Superior temporal gyrus (tissue), 1 donor: ENCODE results near the gene CRKL.

ENCODE experiments used
- DNase-seq: peaks from one replicate; pipeline ENCODE4 v3.0.0-alpha.2; 2016; ENCODE audit errors: extremely low spot score

CRKL gene

GRCh38 chr22:20951932-20952380 is 34.7 kb downstream of the CRKL start:
- no peak for DNase-seq

DNA sequence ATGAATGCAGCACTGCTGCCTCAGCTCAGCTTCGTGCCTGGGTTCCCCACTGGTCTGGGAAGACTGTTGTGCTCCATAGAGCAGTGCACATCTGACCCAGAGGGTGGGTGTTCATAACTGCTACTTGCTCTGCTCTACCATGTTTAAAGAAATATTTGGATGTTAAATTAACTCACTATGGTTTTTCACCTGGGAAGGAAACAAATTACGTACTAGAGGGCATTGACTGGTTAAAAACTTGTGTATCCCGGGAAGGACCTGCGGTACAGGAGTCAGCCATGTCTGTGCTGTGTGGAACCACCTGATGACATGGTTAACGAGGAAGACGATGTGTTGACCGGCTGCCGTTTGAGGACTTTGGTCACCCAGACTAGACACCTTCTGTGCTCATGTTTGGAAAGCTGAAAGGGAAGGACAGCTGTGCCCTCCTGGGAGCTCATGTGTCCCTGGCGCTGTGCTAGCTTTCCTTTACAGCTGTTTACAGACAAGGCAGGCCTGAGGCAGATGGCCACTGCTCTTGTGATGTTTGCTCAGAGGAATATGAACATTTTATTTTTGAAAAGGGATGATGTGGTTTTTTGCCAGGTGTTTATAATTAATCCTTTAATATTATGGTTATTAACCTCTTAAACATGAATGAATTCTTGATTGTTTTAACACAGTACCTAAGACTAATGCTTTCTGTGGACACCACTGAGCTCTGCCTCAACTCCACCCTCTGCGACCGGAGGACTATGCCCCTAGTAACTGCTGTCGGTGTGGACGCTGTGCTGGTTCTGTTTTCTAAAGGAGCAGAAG is 35.5 kb downstream of the CRKL start:
- DNase-seq, result no peak

DNA sequence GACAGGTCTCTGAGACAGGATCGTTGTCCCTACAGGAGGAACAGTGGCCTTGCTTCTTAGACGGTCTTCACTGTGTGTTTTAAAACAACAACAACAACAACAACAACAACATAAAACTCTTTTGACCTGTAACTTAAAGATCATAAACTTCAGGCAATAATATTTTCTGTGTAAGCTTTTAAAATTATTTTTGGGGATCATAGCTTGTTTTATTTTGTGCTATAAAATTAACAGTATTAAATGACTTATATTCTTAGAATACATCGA is 36.1 kb downstream of the CRKL start:
- DNase-seq, result no peak

DNA sequence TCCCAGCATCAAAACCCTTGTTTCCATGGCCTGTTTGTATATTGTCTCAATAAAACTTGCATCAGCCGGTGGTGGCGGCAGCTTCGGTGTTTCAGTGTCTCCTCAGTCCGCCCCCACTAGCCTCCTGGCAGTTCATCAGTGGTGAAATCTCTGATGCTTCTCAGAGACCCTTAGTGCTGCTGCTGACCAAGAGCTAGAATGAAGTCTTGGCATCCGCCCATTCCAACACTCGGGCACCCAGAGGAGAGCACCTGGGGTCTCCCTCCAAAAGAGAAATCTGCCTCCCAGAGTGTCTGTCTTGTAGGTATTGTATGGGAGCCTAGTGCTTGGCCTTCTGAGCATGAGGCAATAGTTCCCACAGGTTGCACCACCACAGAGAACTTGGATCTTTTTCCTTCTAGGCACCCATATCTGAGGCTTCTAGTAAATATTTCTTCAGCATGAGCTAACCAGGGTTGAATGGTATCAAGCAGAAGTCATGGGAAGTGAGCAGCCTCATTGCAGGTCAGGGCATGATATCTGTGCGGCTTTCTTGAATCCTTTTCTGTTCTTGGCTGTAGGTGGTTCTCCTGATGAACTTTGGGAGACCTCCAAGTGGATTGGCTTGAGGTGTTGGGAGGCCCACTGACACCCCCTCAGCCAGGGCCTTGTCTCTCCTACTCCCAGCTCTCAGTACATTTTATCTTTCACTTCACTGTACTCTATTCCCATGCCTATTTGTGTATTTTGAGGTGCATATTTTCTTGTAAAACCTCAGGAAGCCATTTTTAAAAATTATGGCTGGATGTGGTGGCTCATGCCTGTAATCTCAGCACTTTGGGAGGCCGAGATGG is 36.7 kb downstream of the CRKL start:
- no peak for DNase-seq

DNA sequence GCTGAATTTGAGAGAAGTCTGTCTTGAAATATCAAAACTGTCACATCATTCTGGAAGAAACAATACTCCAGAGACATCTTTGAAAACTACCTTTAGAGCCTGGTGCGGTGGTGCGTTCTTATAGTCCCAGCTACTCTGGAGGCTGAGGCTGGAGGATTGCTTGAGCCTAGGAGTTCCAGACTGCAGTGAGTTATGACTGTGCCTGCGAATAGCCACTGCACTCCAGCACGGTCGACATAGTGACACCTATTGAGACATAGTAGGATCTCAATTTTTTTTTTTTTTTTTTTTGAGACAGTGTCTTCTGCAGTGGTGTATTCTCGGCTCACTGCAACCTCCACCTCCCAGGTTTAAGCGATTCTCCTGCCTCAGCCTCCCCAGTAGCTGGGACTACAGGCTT is 38.3 kb downstream of the CRKL start:
- no peak for DNase-seq

- DNase-seq, result no peak
Observed at GRCh38 chr22:20956258-20957101, 39.3 kb downstream of the CRKL start.

DNA sequence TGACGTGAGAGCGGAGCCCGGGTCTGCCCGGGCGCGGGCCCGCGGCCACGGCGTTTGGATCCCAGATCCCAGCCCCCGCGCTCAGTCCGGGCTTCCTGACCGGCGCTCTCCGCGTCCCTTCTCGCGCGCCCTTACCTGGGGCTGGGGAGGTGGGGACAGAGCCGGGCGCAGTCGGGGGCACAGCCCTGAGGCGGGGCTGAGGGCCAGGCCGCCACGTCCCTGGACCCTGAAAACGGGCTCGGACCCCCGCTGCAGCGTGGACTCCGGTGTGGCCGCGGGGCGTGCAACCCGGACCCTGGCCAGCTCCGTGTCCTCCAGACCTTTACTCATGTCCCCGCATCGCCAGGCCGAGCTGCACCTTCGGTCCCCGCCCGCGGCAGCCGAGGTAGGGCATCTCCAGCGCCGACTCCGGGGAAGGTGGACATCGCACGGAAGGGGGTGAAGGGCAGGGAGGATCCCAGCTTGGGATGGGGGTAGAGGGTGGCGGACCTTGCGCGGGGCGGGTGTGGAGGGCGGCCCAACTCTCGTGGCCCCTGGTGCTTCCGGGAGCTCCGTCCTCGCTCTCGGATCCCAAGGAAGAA is 40.0 kb downstream of the CRKL start:
- DNase-seq, result no peak

DNA sequence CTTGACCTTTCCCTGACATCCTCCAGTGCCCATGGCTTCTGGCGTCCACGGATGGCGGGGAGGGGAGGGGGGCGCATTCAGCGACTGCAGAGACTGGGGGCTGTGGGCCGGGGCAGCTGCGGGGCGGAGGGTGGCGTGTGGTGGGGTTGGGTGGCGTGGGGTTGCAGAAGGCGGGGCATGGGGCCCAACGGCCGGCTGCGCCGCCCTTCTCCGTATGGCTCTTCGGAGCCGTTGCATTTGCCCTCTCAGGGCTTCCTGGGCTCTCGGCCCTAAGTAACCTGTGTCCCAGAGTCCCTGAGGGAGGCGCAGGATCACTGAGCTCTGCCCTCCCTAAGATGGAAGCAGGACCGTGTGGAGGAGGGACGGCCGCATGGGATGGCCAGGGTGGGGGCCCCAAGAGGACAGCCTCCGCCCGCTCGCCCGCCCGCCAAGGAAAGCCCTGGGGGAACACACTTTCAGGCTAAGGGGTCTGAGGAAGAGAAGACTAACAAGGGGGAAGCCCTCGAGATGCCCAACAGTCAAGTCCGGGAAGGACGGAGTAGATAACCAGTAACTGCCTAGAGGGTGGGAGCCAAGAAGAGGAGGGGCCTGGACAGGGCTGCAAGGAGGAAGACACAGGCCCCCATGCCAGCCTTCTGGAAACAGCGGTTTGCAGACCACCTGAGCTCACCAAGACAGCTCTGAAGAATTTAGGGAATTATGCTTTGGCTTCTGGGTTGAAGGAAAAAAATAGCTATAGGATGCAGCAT is 40.6 kb downstream of the CRKL start:
- no peak for DNase-seq

GRCh38 chr22:20959578-20960461 is 42.6 kb downstream of the CRKL start:
- DNase-seq, result no peak

DNA sequence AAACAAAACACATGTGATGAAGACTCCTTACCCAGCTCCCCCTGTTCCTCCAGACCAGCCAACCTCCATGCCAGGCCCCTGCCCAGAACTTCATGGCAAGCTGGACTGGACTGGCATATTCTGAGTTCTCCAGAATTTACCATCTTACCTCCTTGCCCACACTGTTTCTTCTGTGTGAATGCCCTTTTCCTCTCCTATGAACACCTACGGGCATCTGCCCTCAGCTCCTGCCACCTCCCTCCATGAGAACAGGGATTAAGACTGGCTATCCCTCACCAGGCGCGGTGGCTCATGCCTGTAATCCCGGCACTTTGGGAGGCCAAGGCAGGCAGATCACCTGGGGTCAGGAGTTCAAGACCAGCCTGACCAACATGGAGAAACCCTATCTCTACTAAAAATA is 43.4 kb downstream of the CRKL start:
- DNase-seq, result no peak

DNA sequence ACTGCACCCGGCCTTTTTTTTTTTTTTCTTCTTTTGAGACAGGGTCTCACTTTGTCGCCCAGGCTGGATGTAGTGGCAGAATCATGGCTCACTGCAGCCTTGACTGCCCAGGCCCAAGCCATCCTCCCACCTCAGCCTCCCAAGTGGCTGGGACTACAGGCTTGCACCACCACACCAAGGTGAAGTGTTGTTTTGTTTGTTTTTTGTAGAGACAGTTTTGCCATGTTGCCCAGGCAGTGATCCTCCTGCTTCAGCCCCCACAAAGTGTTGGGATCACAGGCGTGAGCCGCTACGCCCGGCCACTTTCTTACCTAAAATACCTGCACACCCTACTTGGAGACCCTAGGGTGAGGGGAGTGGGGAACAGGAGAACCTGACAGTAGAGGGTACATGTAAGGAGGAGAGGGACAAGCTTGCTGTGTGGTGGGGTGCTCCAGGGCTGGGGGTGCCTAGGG is 45.3 kb downstream of the CRKL start:
- DNase-seq, result no peak

- no peak for DNase-seq
Observed at GRCh38 chr22:20963201-20964052, 46.2 kb downstream of the CRKL start.

DNA sequence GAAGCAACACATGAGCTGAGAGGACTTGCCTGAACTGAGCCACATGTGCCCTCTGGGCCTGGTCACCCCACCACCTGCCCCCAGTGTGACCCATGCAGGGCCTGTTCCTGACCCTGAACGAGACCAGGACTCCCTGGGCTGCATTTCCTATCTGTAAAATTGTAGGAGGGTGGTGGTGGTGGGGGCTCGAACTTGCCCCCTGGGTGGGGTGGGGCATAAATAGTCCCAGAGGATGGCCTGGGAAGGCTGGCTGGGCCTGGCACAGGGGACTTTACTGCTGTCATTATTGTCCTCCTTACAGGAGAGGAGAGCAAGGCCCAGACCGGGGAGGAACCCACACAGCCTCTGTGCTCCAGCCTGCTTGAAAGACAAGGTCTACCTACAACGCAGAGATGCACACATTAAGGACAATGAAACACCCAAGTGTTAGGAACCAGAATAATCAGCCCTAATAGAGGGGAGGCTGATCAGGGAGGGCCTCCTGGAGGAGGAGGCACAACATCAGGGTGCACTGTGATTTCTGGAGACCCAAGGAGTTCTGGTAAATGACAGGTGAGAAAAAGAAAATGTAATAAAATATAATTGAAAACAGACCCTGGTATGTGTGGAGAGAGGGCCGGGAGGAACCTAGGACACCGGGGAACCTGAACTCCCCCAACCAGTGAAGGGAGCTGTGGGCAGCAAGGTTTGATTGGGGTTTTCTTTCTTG is 47.0 kb downstream of the CRKL start:
- DNase-seq, result no peak

DNA sequence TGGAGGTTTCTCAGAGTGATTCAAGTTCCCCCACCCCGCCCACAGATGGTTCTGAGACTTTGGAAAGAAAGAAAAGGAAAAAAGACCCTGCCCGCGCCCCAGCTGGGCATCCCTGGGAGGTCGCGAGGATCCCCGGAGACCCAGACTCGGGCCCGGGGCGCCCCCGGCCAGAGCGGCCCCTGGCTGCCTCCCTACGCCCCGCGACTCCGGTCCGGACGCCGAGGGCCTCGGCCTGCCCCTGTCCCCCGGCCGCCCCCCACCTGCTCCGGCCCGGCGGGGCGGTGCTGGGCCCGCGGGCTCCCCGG is 47.5 kb downstream of the CRKL start:
- no peak for DNase-seq

DNA sequence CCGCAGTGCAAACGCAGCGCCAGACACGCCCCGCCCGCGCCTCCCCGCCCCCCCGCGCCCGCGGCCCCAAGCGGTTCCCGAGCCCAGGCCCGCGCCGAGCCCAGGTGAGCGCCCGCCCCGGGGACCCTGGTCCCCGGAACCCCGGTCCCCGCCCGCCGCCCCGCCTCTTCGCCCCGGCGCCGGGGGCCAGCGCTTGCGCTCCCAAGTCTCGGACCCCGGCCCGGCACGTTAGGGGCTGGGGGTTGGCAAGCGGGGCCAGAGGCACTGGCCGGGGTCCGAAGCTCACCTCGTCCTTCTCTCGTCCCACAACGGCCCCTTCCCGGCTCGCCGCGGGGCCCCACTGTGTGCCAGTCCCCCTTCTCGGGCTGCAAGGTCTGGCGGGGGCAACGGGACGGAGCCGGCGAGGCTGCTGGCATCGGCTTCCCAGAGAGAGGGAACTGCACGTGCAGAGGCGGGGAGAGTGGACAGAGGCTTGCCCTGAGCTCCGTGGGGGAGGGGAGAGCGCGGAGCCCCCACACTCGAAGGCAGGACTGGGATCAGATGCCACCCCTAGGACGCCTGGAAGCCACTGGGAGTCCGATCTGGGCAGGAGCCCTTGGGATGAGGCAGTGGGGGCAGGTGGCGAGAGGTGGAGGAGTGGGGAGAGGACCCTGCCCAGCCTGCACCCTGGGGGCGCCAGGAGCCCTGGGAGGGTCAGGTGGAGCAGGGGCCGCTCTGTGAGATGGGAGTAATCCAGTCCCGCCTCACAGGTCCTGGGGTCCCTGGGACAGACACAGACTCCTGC is 48.1 kb downstream of the CRKL start:
- DNase-seq, result no peak

DNA sequence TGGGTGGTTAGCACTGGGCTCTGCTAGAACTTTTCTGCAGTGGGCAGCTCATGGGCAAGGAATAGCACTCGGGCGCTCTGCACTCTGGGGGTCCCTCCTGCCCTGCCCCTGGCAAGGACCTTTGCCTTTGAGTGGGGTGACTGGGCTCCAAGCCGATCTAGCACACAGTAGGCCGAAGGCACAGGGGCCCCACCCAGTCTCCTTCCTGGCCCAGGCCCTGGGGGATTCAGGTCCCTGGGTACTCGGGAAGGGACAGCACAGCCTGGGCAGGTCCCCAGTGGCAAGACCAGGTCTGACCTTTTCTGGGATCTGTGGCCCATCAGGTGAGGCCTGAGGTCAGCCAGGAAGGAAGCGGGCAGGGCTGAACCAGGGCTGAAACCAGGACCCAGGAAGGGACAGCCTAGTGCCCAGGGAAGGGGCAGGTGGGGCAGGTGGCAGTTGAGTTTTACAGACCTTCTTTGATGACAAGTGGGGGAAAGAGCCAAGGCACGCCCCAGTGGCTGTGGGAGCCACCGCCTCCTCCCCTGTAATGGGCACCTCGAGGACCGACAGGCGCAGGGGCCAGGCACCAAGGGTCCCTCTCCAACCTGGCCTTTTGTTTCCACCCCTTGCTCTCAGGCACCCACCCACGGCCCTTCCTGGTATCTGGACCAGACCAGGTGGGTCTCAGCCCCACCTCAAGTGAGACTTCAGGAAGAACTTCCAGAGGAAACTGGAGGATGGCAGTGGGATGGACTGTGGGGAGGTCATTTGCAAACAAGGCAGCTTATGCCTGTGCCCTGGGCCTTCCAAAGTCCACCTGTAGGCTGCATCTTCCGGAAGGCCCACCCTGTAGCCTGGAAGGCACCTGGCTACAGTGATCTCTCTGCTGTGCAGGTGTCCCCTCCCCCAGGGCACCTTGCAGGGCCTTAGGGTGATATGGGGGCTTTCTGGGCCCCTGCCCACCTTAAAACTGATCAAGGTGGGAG is 49.0 kb downstream of the CRKL start:
- no peak for DNase-seq
